IMR-90 (cell line): Measurements from ENCODE around the gene MMP2. TPM values are rescaled to one million over a fixed set of nuclear protein-coding genes. Genes with fewer than 3 reads are reported as not detected.

ENCODE experiments used
- ATAC-seq: fragments of 200-7000 bp; cut with Tn5 transposase; 2 replicates; pipeline ENCODE4 v1.9.1; 2020; ENCODE audit warnings: low read depth, mild to moderate bottlenecking, moderate library complexity
- BruUV-seq: library from RNA; stranded (reverse); fragments of 400-500 nt; replicated peaks from 2 replicates; lab custom pipeline; 2021; lab: Mats Ljungman, UMichigan
- CTCF ChIA-PET: fragments of 300-600 bp; formaldehyde crosslinking; extraction: SDS; loops from one replicate; lab custom pipeline; 2021; ENCODE audit warnings: antibody characterized with exemption; lab: Yijun Ruan, JAX
- POLR2A ChIA-PET: fragments of 300-600 bp; sonication (Branson Sonifier 250); formaldehyde crosslinking; loops from one replicate; lab custom pipeline; 2022; ENCODE audit warnings: antibody characterized with exemption; ENCODE audit not compliant: unreplicated experiment; lab: Charles Lee
- DNase-seq: peaks from one replicate; pipeline ENCODE4 v3.0.0; 2013
- H2AFZ ChIP-seq: replicated peaks from 2 replicates; pipeline ENCODE3; 2013; ENCODE audit warnings: low read length, mild to moderate bottlenecking; ENCODE audit not compliant: poor library complexity
- H2AK5ac ChIP-seq: 2 replicates; pipeline ENCODE4 v1.6.1; 2013; ENCODE audit warnings: low read depth, low read length, inconsistent platforms
- H2AK9ac ChIP-seq: replicated peaks from 2 replicates; pipeline ENCODE3; 2013; ENCODE audit warnings: mild to moderate bottlenecking, low read depth, low read length, moderate library complexity; ENCODE audit not compliant: poor library complexity
- H2BK120ac ChIP-seq: 2 replicates; pipeline ENCODE4 v1.6.1; 2013; ENCODE audit warnings: low read depth, low read length, inconsistent platforms
- H2BK15ac ChIP-seq: 3 replicates; pipeline ENCODE4 v1.6.1; 2013; ENCODE audit warnings: low read depth, low read length, inconsistent platforms
- H2BK20ac ChIP-seq: 2 replicates; pipeline ENCODE4 v1.6.1; 2013; ENCODE audit warnings: low read depth, mild to moderate bottlenecking, inconsistent platforms, low read length, moderate library complexity
- H2BK5ac ChIP-seq: 2 replicates; pipeline ENCODE4 v1.6.1; 2013; ENCODE audit warnings: mild to moderate bottlenecking, low read depth, low read length, inconsistent platforms; ENCODE audit not compliant: poor library complexity, severe bottlenecking
- H3K14ac ChIP-seq: replicated peaks from 2 replicates; pipeline ENCODE4 v1.6.1; 2013; ENCODE audit warnings: low read depth, low read length, inconsistent platforms
- H3K18ac ChIP-seq: 2 replicates; pipeline ENCODE4 v1.6.1; 2013; ENCODE audit warnings: low read depth, low read length, control low read depth
- H3K23ac ChIP-seq: 2 replicates; pipeline ENCODE4 v1.6.1; 2013; ENCODE audit warnings: low read depth, low read length, inconsistent platforms
- H3K27ac ChIP-seq: 2 replicates; pipeline ENCODE4 v1.5.1; 2013; ENCODE audit warnings: mild to moderate bottlenecking, control low read depth, low read length; ENCODE audit not compliant: insufficient read depth
- H3K27me3 ChIP-seq: 2 replicates; pipeline ENCODE4 v1.6.1; 2013; ENCODE audit warnings: low read length; ENCODE audit not compliant: control insufficient read depth, insufficient read depth
- H3K36me3 ChIP-seq: 2 replicates; pipeline ENCODE4 v1.6.1; 2013; ENCODE audit warnings: low read length, mixed read lengths; ENCODE audit not compliant: control insufficient read depth, insufficient read depth
- H3K4ac ChIP-seq: 2 replicates; pipeline ENCODE4 v1.6.1; 2013; ENCODE audit warnings: low read depth, low read length, inconsistent platforms
- H3K4me1 ChIP-seq: 2 replicates; pipeline ENCODE4 v1.6.1; 2013; ENCODE audit warnings: low read length, mixed read lengths; ENCODE audit not compliant: control insufficient read depth, insufficient read depth
- H3K4me2 ChIP-seq: 2 replicates; pipeline ENCODE4 v1.6.1; 2013; ENCODE audit warnings: low read depth, mild to moderate bottlenecking, control low read depth, low read length, moderate library complexity
- H3K4me3 ChIP-seq: 2 replicates; pipeline ENCODE4 v1.5.1; 2013; ENCODE audit warnings: low read depth, mild to moderate bottlenecking, control low read depth, low read length, moderate library complexity; ENCODE audit not compliant: insufficient read depth
- H3K56ac ChIP-seq: 2 replicates; pipeline ENCODE4 v1.6.1; 2013; ENCODE audit warnings: low read length, inconsistent platforms; ENCODE audit not compliant: insufficient read depth; ENCODE audit errors: extremely low read depth
- H3K79me1 ChIP-seq, 2 experiments: 2 replicates each; pipeline ENCODE4 v1.6.1; 2013; ENCODE audit warnings: low read length in 2 of 2, inconsistent platforms in 1 of 2, low read depth in 1 of 2
- H3K9ac ChIP-seq: 2 replicates; pipeline ENCODE4 v1.6.1; 2013; ENCODE audit warnings: low read depth, low read length, control low read depth
- H3K9me1 ChIP-seq: 2 replicates; pipeline ENCODE4 v1.6.1; 2013; ENCODE audit warnings: low read length, inconsistent platforms; ENCODE audit not compliant: insufficient read depth
- H3K9me3 ChIP-seq: 2 replicates; pipeline ENCODE4 v1.6.1; 2013; ENCODE audit warnings: low read length; ENCODE audit not compliant: control insufficient read depth, insufficient read depth
- H4K20me1 ChIP-seq: 2 replicates; pipeline ENCODE4 v1.6.1; 2013; ENCODE audit warnings: low read length, inconsistent platforms; ENCODE audit not compliant: insufficient read depth
- H4K5ac ChIP-seq: 2 replicates; pipeline ENCODE4 v1.6.1; 2013; ENCODE audit warnings: mild to moderate bottlenecking, low read depth, low read length, control low read depth
- H4K8ac ChIP-seq, 2 experiments: 2 replicates each; pipeline ENCODE4 v1.6.1; 2013; ENCODE audit warnings: low read depth in 2 of 2, low read length in 2 of 2, control low read depth in 1 of 2, inconsistent platforms in 1 of 2
- H4K91ac ChIP-seq: 2 replicates; pipeline ENCODE4 v1.6.1; 2013; ENCODE audit warnings: low read depth, low read length, inconsistent platforms; ENCODE audit not compliant: insufficient read depth
- BHLHE40 ChIP-seq: fragments of 150-350 bp; IDR thresholded peaks from 2 replicates; pipeline ENCODE4 v1.6.1; 2016; ENCODE audit warnings: mild to moderate bottlenecking, low read depth, low read length
- CEBPB ChIP-seq: IDR thresholded peaks from 2 replicates; pipeline ENCODE4 v1.6.1; 2012; ENCODE audit warnings: low read depth, low read length, improper control_type of control experiment
- CHD1 ChIP-seq: IDR thresholded peaks from 2 replicates; pipeline ENCODE4 v1.6.1; 2012; ENCODE audit warnings: low read depth, low read length, improper control_type of control experiment
- FOS ChIP-seq: fragments of 150-350 bp; IDR thresholded peaks from 2 replicates; pipeline ENCODE4 v1.6.1; 2016; ENCODE audit warnings: low read depth, low read length
- MAFK ChIP-seq: IDR thresholded peaks from 2 replicates; pipeline ENCODE4 v1.6.1; 2012; ENCODE audit warnings: low read depth, low read length, improper control_type of control experiment
- MAZ ChIP-seq: IDR thresholded peaks from 2 replicates; pipeline ENCODE4 v1.6.1; 2012; ENCODE audit warnings: low read depth, mild to moderate bottlenecking, low read length, improper control_type of control experiment, moderate library complexity, borderline replicate concordance
- MXI1 ChIP-seq: IDR thresholded peaks from 2 replicates; pipeline ENCODE4 v1.6.1; 2012; ENCODE audit warnings: low read depth, mild to moderate bottlenecking, low read length, moderate library complexity, borderline replicate concordance
- NFE2L2 ChIP-seq: fragments of 150-350 bp; IDR thresholded peaks from 2 replicates; pipeline ENCODE4 v1.6.1; 2016; ENCODE audit warnings: low read depth, mild to moderate bottlenecking, low read length
- POLR2A ChIP-seq: IDR thresholded peaks from 2 replicates; pipeline ENCODE4 v1.6.1; 2012; ENCODE audit warnings: mild to moderate bottlenecking, low read depth, low read length
- RAD21 ChIP-seq: IDR thresholded peaks from 2 replicates; pipeline ENCODE4 v1.6.1; 2012; ENCODE audit warnings: low read length, improper control_type of control experiment
- RCOR1 ChIP-seq: IDR thresholded peaks from 2 replicates; pipeline ENCODE4 v1.6.1; 2012; ENCODE audit warnings: mild to moderate bottlenecking, low read length, improper control_type of control experiment; ENCODE audit not compliant: insufficient replicate concordance
- RFX5 ChIP-seq: IDR thresholded peaks from 2 replicates; pipeline ENCODE4 v1.8.0; 2012; ENCODE audit warnings: low read depth, mild to moderate bottlenecking, low read length, moderate library complexity
- SMC3 ChIP-seq: fragments of 150-350 bp; IDR thresholded peaks from 2 replicates; pipeline ENCODE4 v1.6.1; 2016; ENCODE audit warnings: low read depth, mild to moderate bottlenecking, antibody characterized with exemption, low read length, moderate library complexity
- WGBS, 2 experiments: methylation state at CpG; one replicate each; pipeline versions ENCODE4 v1.1.5 to v1.1.7; 2013; ENCODE audit warnings: missing lambda C conversion rate in 2 of 2; ENCODE audit not compliant: insufficient read length in 1 of 2; ENCODE audit errors: extremely low coverage in 2 of 2; 5-methylcytosine and 5-hydroxymethylcytosine counted together
- dilution Hi-C: fragments of 300-500 bp; cut with HindIII; formaldehyde crosslinking; loops from one replicate; pipeline ENCODE4 v1.14.3; 2018; ENCODE audit warnings: low sequenced_read_pairs; ENCODE audit not compliant: unreplicated experiment
- in situ Hi-C: fragments of 300-500 bp; cut with MboI; formaldehyde crosslinking; loops from 3 replicates; pipeline ENCODE4 v1.14.3; 2019; ENCODE audit warnings: low sequenced_read_pairs, inconsistent platforms, mixed read lengths
- intact Hi-C: fragments of 100-400 bp; cut with micrococcal nuclease; formaldehyde crosslinking; loops from 2 replicates; pipeline ENCODE4 v1.10.0; 2022
- polyA plus RNA-seq, 3 experiments: library from polyadenylated mRNA; depleted of rRNA; stranded (reverse); fragments of >200 nt; gene quantifications; 2 replicates each; pipeline ENCODE4 v1.2.3, GENCODE V29; 2012; ENCODE audit warnings: low replicate concordance in 1 of 3
- total RNA-seq: library from RNA; depleted of rRNA; stranded (reverse); fragments of >200 nt; gene quantifications from 2 replicates; pipeline ENCODE4 v1.2.3, GENCODE V29; 2012
- TF ChIP-seq, protein P1 (sequence below): fragments of 150-350 bp; IDR thresholded peaks from 2 replicates; pipeline ENCODE4 v1.6.1; 2016; ENCODE audit warnings: low read depth, mild to moderate bottlenecking, low read length, moderate library complexity, borderline replicate concordance
- TF ChIP-seq, protein P2 (sequence below): fragments of 150-350 bp; IDR thresholded peaks from 2 replicates; pipeline ENCODE4 v1.6.1; 2017; ENCODE audit warnings: mild to moderate bottlenecking, antibody characterized with exemption, low read length, low read depth
- TF ChIP-seq, protein P3 (sequence below): conservative IDR thresholded peaks from 2 replicates; pipeline ENCODE4 v1.5.1; 2012; ENCODE audit warnings: mild to moderate bottlenecking, low read depth, low read length, improper control_type of control experiment

MMP2 gene
- total and polyA plus RNA-seq, 2 of the 4 experiments (the other 2 are of a cell fraction) = 240 to 574 TPM

DNA sequence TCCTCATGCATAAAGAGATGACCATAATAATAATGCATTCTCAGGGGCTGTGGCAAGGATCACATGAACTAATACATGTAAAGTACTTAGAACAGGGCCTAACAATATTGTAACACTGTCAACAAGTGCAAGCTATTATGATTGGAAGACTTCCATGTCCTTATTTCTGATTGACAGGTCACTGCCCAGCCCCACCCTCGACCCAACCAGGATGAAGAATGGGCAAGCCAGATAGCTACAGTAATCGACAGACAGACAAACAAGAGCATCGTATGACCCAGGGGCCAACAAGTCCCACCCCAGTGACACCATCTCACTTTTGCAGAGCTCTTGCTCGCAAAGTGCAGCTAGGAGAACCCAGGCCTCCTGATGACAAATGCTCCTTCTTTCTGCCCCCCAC is 14.6 kb upstream of the MMP2 start:
- H2AK5ac ChIP-seq = no peak overlapping the region
- CTCF ChIA-PET = interaction anchor here (0.6 to 2.9 kb wide), 33 partner anchors 11 to 1913 kb away, joined by 3 to 26 read pairs (median 4); no protein-coding TSS in a partner anchor
- TF ChIP-seq, protein P1, sequence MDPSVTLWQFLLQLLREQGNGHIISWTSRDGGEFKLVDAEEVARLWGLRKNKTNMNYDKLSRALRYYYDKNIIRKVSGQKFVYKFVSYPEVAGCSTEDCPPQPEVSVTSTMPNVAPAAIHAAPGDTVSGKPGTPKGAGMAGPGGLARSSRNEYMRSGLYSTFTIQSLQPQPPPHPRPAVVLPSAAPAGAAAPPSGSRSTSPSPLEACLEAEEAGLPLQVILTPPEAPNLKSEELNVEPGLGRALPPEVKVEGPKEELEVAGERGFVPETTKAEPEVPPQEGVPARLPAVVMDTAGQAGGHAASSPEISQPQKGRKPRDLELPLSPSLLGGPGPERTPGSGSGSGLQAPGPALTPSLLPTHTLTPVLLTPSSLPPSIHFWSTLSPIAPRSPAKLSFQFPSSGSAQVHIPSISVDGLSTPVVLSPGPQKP = no peak
- TF ChIP-seq MAZ (no peak), BHLHE40 (no peak), CEBPB (no peak), SMC3 (no peak), MXI1 (no peak), NFE2L2 (no peak), FOS (no peak), MAFK (no peak), POLR2A (no peak), RCOR1 (no peak), CHD1 (no peak), RAD21 (no peak), RFX5 (no peak)
- TF ChIP-seq, protein P2, sequence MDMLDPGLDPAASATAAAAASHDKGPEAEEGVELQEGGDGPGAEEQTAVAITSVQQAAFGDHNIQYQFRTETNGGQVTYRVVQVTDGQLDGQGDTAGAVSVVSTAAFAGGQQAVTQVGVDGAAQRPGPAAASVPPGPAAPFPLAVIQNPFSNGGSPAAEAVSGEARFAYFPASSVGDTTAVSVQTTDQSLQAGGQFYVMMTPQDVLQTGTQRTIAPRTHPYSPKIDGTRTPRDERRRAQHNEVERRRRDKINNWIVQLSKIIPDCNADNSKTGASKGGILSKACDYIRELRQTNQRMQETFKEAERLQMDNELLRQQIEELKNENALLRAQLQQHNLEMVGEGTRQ = no peak
- TF ChIP-seq, protein P3, sequence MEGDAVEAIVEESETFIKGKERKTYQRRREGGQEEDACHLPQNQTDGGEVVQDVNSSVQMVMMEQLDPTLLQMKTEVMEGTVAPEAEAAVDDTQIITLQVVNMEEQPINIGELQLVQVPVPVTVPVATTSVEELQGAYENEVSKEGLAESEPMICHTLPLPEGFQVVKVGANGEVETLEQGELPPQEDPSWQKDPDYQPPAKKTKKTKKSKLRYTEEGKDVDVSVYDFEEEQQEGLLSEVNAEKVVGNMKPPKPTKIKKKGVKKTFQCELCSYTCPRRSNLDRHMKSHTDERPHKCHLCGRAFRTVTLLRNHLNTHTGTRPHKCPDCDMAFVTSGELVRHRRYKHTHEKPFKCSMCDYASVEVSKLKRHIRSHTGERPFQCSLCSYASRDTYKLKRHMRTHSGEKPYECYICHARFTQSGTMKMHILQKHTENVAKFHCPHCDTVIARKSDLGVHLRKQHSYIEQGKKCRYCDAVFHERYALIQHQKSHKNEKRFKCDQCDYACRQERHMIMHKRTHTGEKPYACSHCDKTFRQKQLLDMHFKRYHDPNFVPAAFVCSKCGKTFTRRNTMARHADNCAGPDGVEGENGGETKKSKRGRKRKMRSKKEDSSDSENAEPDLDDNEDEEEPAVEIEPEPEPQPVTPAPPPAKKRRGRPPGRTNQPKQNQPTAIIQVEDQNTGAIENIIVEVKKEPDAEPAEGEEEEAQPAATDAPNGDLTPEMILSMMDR = no peak
- no peak overlapping the region for H3K9ac ChIP-seq
- H3K9me3 ChIP-seq = no peaks in the 10 kb centered on the region
- no peak overlapping the region for H3K14ac ChIP-seq
- dilution Hi-C loops (no loop called here), intact Hi-C loops (loop anchor here (1.0 to 5.0 kb wide), 5 partner anchors 30 to 1914 kb away; no protein-coding TSS in a partner anchor), in situ Hi-C loops (loop anchor here (10.0 to 25.0 kb wide), 3 partner anchors 180 to 848 kb away; no protein-coding TSS in a partner anchor)
- BruUV-seq = no TSS peak
- WGBS, 2 experiments = no CpG with 5 or more reads among the region's 4 CpGs
- no peak overlapping the region for H2BK120ac ChIP-seq
- no peak overlapping the region for H3K18ac ChIP-seq
- no peak overlapping the region for H2BK20ac ChIP-seq
- no peak overlapping the region for H3K4me2 ChIP-seq
- no peaks in the 10 kb centered on the region for H3K36me3 ChIP-seq
- no peak overlapping the region for H2BK5ac ChIP-seq
- no peaks in the 10 kb centered on the region for H4K20me1 ChIP-seq
- no peaks in the 10 kb centered on the region for H3K4me1 ChIP-seq
- H2BK15ac ChIP-seq = no peak overlapping the region
- H3K4ac ChIP-seq = no peak overlapping the region
- no peak overlapping the region for H3K56ac ChIP-seq
- no peaks in the 10 kb centered on the region for H3K79me1 ChIP-seq
- no peak overlapping the region for H2AK9ac ChIP-seq
- H3K23ac ChIP-seq = no peak overlapping the region
- peaks cover 17% of the 10 kb centered on the region for H3K27me3 ChIP-seq
- no peak overlapping the region for H2AFZ ChIP-seq
- no peak overlapping the region for H3K27ac ChIP-seq
- POLR2A ChIA-PET = no interaction called here
- H4K91ac ChIP-seq = no peak overlapping the region
- no peak overlapping the region for H4K5ac ChIP-seq
- H3K9me1 ChIP-seq = no peaks in the 10 kb centered on the region
- no peak overlapping the region for H3K4me3 ChIP-seq
- H4K8ac ChIP-seq = no peak overlapping the region
- DNase-seq (no peak), ATAC-seq (no peak)
